ENCODE results near the gene CGGBP1.
"Not testable (repeated sequence)": the region's sequence is repeated elsewhere in the genome, so short reads cannot be mapped to it uniquely, and the experiment has no call there.

CGGBP1 gene

DNA sequence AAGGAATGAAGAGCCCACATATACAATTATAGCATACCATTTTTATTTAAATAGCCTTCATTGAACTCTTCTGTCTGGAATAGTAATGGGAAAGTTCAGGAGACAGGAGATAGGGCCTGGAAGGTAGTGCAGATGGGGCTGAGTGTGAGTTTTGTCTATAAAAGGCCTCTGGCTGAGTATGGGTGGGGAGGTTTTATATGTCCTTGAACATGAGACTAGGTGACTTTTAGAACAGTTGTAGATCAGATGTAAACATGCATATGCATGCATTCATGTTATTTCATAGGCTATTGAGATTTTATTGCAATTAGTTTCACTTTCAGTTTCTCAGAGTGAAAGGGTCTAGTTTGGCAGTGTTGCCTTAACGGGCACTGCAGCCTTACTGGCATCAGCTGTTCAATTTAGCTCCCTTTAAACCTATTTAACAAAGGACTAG, 27.1 kb downstream of the CGGBP1 start:
- no peak for TF ChIP-seq CTCF (IDR thresholded peaks at IDR 0.05; ENCODE audit: low read depth, low read length, missing control alignments)
- DNase-seq (ENCODE audit: low read depth): peak; percentile 8
- peak overlapping the region; percentile 51 for H3K4me3 ChIP-seq (ENCODE audit: low read depth, low read length)

DNA sequence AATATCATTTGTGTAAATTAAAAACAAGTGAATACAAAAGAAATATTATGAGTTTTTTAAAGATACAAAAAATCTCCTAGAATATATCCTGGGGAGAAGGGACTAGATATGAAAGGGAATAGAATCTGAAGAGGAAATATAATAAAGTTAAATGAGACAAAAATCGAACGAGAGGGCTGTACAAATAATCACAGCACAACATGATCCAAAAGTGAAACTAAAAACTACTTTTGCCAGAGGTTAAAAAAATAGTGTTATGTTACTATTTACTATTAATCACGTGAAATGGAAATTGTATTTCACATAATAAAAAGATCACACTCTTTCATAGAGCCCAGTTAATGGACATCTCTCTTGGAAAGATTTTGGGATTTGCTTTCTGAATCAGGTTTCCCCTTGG, 28.6 kb downstream of the CGGBP1 start:
- DNase-seq (ENCODE audit: low read depth): no peak
- no peak overlapping the region for H3K4me3 ChIP-seq (ENCODE audit: low read depth, low read length)

DNA sequence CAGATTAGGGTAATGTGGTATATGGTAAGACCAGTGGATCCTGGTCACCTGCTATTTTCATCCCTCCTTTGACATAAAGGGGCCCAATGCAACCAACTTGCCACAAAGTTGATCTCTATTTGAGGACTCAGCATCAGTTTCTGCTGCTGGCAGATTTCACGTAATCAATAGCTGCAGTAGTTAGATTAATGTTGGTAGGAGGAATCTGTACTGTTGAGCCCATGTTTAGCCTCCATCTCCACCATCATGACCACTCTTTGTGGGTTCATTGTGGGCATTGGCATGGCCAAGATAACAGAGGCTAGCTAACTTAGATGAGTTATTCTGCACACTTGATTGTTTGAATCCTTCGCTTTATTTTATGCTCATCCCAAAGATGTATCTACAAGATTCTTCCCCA, 29.9 kb downstream of the CGGBP1 start:
- no peak overlapping the region for H3K4me3 ChIP-seq (ENCODE audit: low read depth, low read length)
- no peak for DNase-seq (ENCODE audit: low read depth)

More for the DNA sequence above, 28.6 kb downstream of the CGGBP1 start:
- TF ChIP-seq CTCF (IDR thresholded peaks at IDR 0.05; ENCODE audit: low read depth, low read length, missing control alignments): no peak

DNA sequence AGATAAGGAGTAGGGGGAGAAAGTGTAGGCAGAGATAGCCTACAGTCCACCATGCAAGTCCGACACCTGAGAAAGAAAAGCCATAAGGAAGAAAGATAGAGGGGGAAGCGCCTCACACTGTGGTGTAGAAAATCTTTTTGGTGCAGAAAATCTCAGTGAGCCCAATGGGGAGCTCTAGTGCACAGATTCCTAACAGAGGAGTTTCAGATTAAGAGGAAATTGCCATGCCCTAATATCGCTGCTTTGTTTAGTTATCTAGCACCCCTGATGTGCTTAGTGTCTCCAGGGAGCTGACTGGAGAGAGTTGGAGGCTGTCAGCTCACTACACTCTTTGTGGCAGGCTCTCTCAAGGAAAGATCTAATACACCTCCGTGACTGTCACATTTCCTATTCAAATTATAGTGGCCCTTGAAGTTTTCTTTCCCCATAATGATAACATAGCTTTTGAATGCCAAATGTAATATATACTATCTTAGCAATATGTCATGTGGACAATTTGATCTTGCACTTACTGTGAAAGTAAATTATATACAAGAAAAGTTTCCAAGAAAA, 33.7 kb downstream of the CGGBP1 start:
- TF ChIP-seq CTCF (IDR thresholded peaks at IDR 0.05; ENCODE audit: low read depth, low read length, missing control alignments): no peak
- DNase-seq (ENCODE audit: low read depth): no peak
- H3K4me3 ChIP-seq (ENCODE audit: low read depth, low read length): no peak overlapping the region

More for the DNA sequence above, 29.9 kb downstream of the CGGBP1 start:
- no peak for TF ChIP-seq CTCF (IDR thresholded peaks at IDR 0.05; ENCODE audit: low read depth, low read length, missing control alignments)

DNA sequence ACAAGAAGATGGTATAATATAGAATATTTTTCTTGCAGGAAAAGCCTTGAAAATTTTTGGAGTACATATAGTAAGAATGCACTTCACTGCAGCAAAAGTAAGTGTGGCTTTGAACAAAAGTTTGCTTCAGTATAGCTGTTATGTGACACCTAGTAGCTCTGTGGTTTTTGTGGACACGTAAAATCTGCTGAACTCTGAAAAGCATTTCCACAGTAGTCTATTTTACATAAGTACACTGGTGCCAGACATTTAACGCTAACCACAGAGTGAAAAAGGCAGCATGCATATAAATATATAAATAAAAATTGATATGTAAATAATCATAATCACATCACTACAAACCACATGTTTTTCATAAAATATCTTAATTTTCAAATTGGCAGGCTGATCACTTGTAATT, 39.8 kb downstream of the CGGBP1 start:
- H3K4me3 ChIP-seq (ENCODE audit: low read depth, low read length): no peak overlapping the region
- no peak for TF ChIP-seq CTCF (IDR thresholded peaks at IDR 0.05; ENCODE audit: low read depth, low read length, missing control alignments)
- DNase-seq (ENCODE audit: low read depth): no peak

GRCh38 chr3:88015656-88016055, 43.1 kb downstream of the CGGBP1 start:
- DNase-seq (ENCODE audit: low read depth); H3K4me3 ChIP-seq (ENCODE audit: low read depth, low read length): not testable (repeated sequence)

DNA sequence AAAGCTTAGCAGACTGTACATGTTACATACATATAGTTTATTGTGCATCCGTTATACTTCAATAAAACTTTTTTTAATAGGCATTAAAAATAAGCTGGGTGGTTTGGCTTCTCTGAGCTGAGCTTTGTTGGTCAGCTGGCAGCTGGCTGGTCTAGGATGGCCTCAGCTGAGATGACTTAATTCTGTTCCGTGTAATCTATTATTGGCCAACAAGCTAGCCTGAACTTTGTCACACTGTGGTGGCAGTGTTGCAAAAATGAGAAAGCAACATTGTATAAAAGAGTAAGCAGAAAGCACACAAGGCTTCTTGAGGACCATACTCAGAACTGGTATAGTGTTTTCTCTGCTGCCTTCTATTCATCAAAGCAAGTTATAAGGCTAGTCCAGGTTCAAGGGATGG, 45.2 kb downstream of the CGGBP1 start:
- TF ChIP-seq CTCF (IDR thresholded peaks at IDR 0.05; ENCODE audit: low read depth, low read length, missing control alignments): no peak
- DNase-seq (ENCODE audit: low read depth): no peak
- H3K4me3 ChIP-seq (ENCODE audit: low read depth, low read length): no peak overlapping the region

Measured in GM12864 (cell line).